Frontal cortex (tissue), 4 donors: ENCODE measurements around the gene AK9. TPM values are rescaled to one million over a fixed set of nuclear protein-coding genes. Genes with fewer than 3 reads are reported as not detected.
"Not testable (repeated sequence)": the region's sequence is repeated elsewhere in the genome, so short reads cannot be mapped to it uniquely, and the experiment has no call there.

Experiments used
- DNase-seq, 2 donors: peaks; one replicate each; pipeline ENCODE4 v3.0.0; 2012; ENCODE audit warnings: low spot score in 2 of 2
- FAIRE-seq: peaks from 2 replicates; lab custom pipeline; 2012; peaks lifted over from hg19 to GRCh38; lab: Jason Lieb, UNC
- total RNA-seq: library from RNA; depleted of rRNA; stranded (reverse); fragments of >200 nt; gene quantifications from one replicate; pipeline ENCODE4 v1.2.3, GENCODE V29; 2014
- donor health status: control.
- donor health status: control.
- donor health status: control.

The AK9 gene
- total RNA-seq, 1 donor from 2014 or later, result 80.3 TPM

DNA sequence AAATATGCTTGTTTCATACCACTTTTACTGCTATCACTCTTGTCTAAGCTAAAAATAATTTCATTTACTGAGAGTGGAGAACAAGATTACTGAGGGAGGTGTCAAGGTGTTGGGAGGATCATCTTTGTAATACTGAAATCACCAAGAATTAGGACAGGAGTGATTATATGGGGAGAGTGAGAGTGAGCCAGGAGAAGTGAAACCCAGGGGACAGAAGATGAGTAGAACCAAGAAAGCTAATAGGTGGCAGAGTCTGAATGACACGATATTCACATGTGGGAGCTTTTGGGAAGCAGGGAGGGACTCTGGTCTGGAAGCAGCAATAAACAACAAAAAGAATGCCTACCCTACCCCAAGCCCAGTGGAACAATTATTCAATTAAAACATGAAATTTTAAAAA lies 58.6 kb downstream of the AK9 start:
- FAIRE-seq (no peak), DNase-seq (no peak)

GRCh38 chr6:109631403-109631802 lies 59.6 kb downstream of the AK9 start:
- FAIRE-seq (no peak), DNase-seq (no peak)

GRCh38 chr6:109628158-109629000 lies 62.6 kb downstream of the AK9 start:
- DNase-seq (no peak), FAIRE-seq (no peak)

DNA sequence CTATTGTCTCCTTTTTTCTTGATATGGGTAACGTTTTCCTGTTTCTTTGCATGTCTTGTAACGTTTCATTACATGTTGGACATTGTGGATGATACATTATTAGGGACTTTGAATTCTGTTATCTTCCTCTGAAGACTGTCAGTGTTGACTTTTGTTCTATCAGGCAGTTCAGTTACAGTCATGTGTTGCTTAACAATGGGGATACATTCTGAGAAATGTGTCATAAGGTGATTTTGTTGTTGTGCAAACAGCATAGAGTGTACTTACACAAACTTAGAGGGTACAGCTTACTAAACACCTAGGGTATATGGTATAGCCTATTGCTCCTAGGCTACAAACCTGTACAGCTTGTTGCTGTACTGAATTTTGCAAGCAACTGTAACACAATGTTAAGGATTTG lies 64.7 kb downstream of the AK9 start:
- no peak for DNase-seq
- FAIRE-seq, result no peak

DNA sequence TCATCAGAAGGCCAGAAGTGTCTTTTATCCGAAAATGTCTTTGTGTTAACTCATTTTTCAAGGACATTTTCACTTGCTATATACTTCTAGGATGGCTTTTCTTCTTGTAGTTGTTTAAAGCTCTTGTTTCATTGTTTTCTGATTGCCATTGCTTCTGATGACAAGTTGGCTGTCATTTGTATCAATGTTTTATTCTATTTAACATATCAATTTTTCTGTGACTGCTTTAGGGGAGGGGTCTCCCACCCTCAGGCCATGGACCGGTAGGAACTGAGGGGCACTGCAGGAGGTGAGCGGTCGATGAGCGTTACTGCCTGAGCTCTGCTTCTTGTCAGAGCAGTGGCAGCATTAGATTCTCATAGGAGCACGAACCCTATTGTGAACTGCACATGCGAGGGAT lies 65.8 kb downstream of the AK9 start:
- DNase-seq (no peak), FAIRE-seq (no peak)

DNA sequence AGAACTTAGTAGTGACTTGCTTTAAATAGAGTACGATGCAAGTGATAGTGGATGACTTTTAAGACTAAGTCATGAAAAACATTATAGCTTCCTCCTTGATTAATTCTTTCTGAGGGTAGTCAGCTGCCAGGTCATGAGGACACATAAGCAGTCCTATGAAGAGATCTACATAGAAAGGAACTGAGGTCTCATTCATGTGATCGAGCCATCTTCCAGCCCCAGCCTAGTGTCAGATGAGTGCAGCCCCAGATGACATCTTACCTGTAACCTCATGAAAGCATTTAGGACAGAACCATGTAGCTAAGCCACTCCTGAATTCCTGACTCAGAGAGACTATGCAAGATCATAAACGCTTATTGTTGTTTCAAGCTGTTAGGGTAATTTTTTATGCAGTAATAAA lies 67.7 kb downstream of the AK9 start:
- FAIRE-seq, result no peak

GRCh38 chr6:109612268-109612667 lies 78.7 kb downstream of the AK9 start:
- FAIRE-seq (no peak), DNase-seq (no peak)

More for the DNA sequence above, 67.7 kb downstream of the AK9 start:
- no peak for DNase-seq

DNA sequence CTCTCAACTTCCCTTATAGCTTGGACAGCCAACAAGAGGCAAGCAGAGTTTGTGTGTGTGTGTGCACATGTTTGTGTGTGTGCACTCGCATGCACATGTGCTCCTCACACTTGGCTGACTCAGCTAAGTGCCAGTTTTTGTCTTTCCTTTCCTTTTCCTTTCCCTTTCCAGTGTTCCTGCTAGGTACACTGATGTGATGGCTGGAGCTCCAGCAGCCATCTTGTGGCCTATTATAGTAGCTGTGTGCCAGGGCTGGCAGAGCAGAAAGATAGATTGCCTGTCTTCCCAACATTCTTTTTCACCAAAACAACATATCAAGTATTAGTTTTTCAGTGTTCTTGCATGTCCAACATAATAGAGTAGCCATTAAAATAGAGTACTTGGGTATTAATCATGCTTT lies 79.5 kb downstream of the AK9 start:
- FAIRE-seq (no peak), DNase-seq (no peak)

- DNase-seq, result no peak
- no peak for FAIRE-seq
Observed at GRCh38 chr6:109610590-109610989, 80.4 kb downstream of the AK9 start.

GRCh38 chr6:109609737-109610136 lies 81.3 kb downstream of the AK9 start:
- no peak for DNase-seq
- no peak for FAIRE-seq

DNA sequence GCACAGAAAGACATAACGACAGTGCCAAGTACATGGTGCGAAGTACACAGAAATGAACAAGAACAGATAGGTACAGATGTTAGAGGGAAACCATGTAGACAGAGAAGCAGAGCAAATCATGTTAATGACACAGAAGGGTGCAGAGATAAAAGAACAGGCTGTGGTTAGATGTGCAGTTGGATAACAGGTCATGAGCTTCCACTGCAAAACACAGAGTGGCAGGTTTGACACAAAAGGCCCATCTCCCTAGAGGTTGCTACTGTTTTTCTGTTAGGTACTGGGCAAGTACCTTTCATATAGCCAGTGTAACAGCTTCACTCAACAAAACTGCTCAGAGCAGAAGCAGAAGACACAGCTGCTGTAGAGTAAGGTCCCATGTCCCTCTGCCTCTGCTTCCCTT lies 84.6 kb downstream of the AK9 start:
- no peak for FAIRE-seq

DNA sequence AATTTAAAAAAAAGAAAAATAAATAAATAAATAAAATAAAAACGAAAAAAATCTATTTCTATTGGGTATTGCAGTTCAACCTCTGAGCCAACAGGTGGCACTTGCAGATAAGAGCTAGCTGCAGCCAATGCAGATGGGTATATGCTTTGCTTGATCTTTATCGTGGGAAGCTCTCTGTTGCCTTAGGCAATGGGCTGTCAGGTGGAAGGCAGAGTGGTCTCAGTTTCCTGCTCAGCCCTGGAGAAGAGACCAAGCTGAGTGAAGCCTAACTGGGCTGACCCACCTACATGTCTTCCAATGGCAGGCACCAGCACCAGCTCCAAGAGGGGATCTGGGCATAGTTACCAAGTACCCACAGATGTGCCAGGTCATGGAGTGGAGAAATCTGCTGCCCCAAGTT lies 95.0 kb downstream of the AK9 start:
- FAIRE-seq, result no peak
- DNase-seq, result no peak

More for the DNA sequence above, 84.6 kb downstream of the AK9 start:
- DNase-seq, result no peak

GRCh38 chr6:109580519-109580918 lies 110.5 kb downstream of the AK9 start:
- FAIRE-seq, result no peak
- DNase-seq, result no peak

DNA sequence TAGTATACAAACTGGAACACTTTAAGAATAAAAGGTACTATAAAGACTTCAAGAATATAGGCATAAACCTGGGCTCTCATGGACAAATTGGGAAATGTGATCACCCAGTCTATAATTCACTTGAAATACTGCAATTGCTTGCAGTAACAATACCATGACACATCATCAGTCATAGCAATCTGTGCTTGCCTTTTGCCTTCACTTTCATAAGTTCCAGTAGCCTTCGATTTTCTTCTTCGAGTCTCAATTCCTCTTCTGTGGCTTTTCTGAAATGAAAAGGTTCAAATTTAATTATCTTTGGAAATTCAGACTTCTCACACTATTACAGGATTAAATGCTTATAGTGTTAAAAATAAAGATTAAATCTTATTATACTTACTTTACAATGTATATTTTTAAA lies 111.6 kb downstream of the AK9 start:
- no peak for FAIRE-seq
- no peak for DNase-seq

- FAIRE-seq, DNase-seq: not testable (repeated sequence)
Observed at GRCh38 chr6:109569901-109570300, 121.1 kb downstream of the AK9 start.

DNA sequence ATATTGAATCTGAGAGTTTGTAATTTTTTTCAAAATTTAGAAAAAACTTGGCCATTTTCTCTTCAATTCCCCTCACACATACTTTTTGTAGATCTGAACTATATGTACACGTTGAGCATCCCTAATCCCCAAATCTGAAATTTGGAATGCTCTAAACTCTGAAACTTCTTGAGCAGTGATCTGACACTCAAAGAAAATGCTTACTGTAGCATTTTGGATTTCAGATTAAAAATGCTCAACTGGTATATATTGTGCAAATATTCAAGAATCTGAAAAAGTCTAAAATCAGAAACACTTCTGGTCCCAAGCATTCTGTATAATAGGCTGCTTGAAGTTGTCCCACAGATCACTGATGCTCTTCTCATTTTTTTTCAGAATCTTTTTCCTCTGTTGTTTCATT lies 129.2 kb downstream of the AK9 start:
- FAIRE-seq, result no peak
- no peak for DNase-seq

GRCh38 chr6:109531446-109531845 lies 159.6 kb downstream of the AK9 start:
- FAIRE-seq, result no peak
- no peak for DNase-seq

DNA sequence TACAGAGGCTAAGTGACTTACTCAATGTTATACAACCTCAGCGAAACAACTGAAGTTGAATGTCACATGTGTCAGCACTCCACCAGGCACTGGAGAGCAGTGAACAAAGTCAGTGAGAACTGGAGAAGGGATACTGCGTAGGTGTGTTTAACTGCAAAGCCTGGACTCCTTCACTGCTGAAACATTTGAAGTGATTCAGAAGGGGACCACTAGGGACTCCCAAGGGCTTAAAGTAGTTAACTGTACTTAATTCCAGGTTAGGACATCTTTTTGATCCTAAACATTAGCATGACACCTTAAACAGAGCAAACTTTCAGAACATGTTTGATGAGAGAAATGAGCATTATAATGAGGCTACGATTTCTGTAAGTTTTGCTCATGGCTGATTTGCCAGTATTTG lies 163.0 kb downstream of the AK9 start:
- FAIRE-seq (no peak), DNase-seq (no peak)

DNA sequence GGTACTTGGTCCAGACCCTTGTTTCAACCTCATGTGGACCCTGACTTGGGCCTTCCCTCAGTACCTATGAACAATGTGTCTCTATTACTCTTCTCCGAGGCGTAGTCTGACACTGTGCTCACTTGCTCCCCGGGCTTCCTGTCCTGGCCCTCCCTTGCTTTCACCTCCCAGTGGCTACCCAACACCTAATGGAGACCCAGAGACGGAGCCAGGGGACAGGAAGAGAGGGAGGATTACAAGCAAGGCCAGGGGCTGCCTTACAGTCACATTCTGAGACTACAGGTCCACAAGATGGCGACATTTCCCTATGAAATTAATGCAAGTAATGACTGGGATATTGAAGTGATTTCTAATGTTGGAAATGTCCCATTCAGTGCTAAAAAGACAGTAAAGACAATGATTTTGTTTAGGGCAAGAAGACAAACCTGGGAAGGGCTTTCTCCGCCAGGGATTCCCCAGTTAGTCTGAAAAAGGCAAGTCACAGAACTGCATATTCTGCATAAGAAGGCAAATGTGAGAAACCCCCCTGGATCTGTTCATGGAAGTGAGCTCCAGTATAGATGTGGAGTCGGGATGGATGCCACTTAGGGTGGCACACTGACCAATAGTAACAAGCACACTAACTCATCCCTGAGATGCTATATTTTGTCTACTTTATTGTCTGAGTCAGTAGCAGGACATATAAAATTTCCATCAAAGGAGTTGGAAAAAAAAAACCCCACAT lies 163.9 kb downstream of the AK9 start:
- FAIRE-seq, result no peak
- DNase-seq, result peak in 1 of 2 donors; percentile 8

GRCh38 chr6:109524129-109524528 lies 166.9 kb downstream of the AK9 start:
- peak; percentile 39 for FAIRE-seq
- no peak for DNase-seq

- DNase-seq, result no peak
- FAIRE-seq, result no peak
Observed at GRCh38 chr6:109523478-109523877, 167.5 kb downstream of the AK9 start.
